H1 (cell line): Measurements from ENCODE around the gene SLX4. TPM values are rescaled to one million over a fixed set of nuclear protein-coding genes. Genes with fewer than 3 reads are reported as not detected.

Experiments used
- ASH2L ChIP-seq: fragments of 200-600, 300-600 bp; sonication (generic); IDR thresholded peaks from one replicate; pipeline ENCODE4 v1.7.1; 2017; ENCODE audit warnings: low read length
- HDAC2 ChIP-seq, 2 experiments: fragments of 300-600 bp in 1 of 2; sonication (generic) in 1 of 2; IDR thresholded peaks; 2 replicates each; pipeline ENCODE4 v1.6.1; 2011 to 2012; ENCODE audit warnings: low read depth in 2 of 2, low read length in 2 of 2, mild to moderate bottlenecking in 2 of 2, moderate library complexity in 2 of 2, borderline replicate concordance in 1 of 2, inconsistent platforms in 1 of 2
- KDM1A ChIP-seq: fragments of 200-600, 300-600 bp; sonication (generic); IDR thresholded peaks from 2 replicates; pipeline ENCODE4 v1.7.1; 2016; ENCODE audit warnings: mild to moderate bottlenecking, low read length, borderline replicate concordance
- KDM4A ChIP-seq: IDR thresholded peaks from one replicate; pipeline ENCODE4 v1.7.1; 2012; ENCODE audit warnings: low read depth, mild to moderate bottlenecking, moderate library complexity, low read length, inconsistent platforms; ENCODE audit not compliant: severe bottlenecking
- NRF1 ChIP-seq: IDR thresholded peaks from 2 replicates; pipeline ENCODE4 v1.6.1; 2011; ENCODE audit warnings: mild to moderate bottlenecking, low read depth, low read length, improper control_type of control experiment
- PHF8 ChIP-seq: fragments of 200-600 bp; sonication (generic); conservative IDR thresholded peaks from 2 replicates; pipeline ENCODE4 v1.7.1; 2012; ENCODE audit warnings: low read depth, mild to moderate bottlenecking, inconsistent platforms, low read length, moderate library complexity
- SIN3A ChIP-seq, 2 experiments: IDR thresholded peaks in 1 of 2; conservative IDR thresholded peaks in 1 of 2; 2 replicates each; pipeline ENCODE4 v1.6.1; 2011 to 2012; ENCODE audit warnings: low read length in 2 of 2, improper control_type of control experiment in 1 of 2, low read depth in 1 of 2, mild to moderate bottlenecking in 1 of 2
- SP4 ChIP-seq: IDR thresholded peaks from 2 replicates; pipeline ENCODE4 v1.6.1; 2012; ENCODE audit warnings: low read length, inconsistent platforms
- TAF1 ChIP-seq: IDR thresholded peaks from 2 replicates; pipeline ENCODE4 v1.6.1; 2011; ENCODE audit warnings: mild to moderate bottlenecking, low read depth, low read length
- USF2 ChIP-seq: IDR thresholded peaks from 2 replicates; pipeline ENCODE4 v1.6.1; 2011; ENCODE audit warnings: low read length, improper control_type of control experiment
- polyA plus RNA-seq, 7 experiments: library from polyadenylated mRNA; depleted of rRNA in 3 of 7; stranded (reverse) in 5 of 7; unstranded in 2 of 7; fragments of >200 nt in 5 of 7; fragments of 200-250 nt in 2 of 7; gene quantifications; 1 replicate in 5 of 7; 2 replicates in 1 of 7; 4 replicates in 1 of 7; pipeline versions ENCODE4 v1.2.1 to v1.2.3, GENCODE V29; 2011 to 2013; ENCODE audit warnings: missing spikeins in 2 of 7, mixed read lengths in 2 of 7
- total RNA-seq: library from RNA; stranded (reverse); fragmentation: NEBNext Ultra II Directional; extraction: Animal tissue kit (Norgen Biotek cat#: 25700); gene quantifications from 2 replicates; pipeline ENCODE4 v1.2.1, GENCODE V29; 2021

SLX4 gene
- total and polyA plus RNA-seq, 2 of the 8 experiments (the other 6 are each of a cell fraction or from before 2014, with no cell fraction given) = 4.4 to 11.4 TPM

- TF ChIP-seq SIN3A (conservative IDR thresholded peaks at IDR 0.05 in 1 of 2, IDR thresholded peaks at IDR 0.05 in 1 of 2; ENCODE audit: low read depth in 1 of 2, low read length in 2 of 2) (peak in 1 of 2 experiments; percentile 85; a peak in 1 of 4 replicates), USF2 (no peak), ASH2L (peak; percentile 74), NRF1 (peak; percentile 98), KDM1A (peak; percentile 82), PHF8 (peak; percentile 70), TAF1 (peak; percentile 52), SP4 (0 out of 2 replicates have a peak, but pooled peaks have one; percentile 71), HDAC2 (IDR thresholded peaks at IDR 0.05; ENCODE audit: borderline replicate concordance in 1 of 2, low read depth in 2 of 2, low read length in 2 of 2) (peak in 1 of 2 experiments; percentile 64; a peak in 1 of 4 replicates), KDM4A (peak; percentile 69)
- TF ChIP-seq, all 59 proteins: peak for 13
Measured at GRCh38 chr16:3611146-3611975, at the start of gene SLX4 (continued).
